Lower lobe of right lung (tissue), 2 donors: ENCODE results near the gene C19orf12. TPM values are rescaled to one million over a fixed set of nuclear protein-coding genes. Genes with fewer than 3 reads are reported as not detected.
"Not testable (repeated sequence)": the region's sequence is repeated elsewhere in the genome, so short reads cannot be mapped to it uniquely, and the experiment has no call there.

Source experiments
- ATAC-seq, 2 donors: fragments of 200-7000 bp; cut with Tn5 transposase; one replicate each; pipeline ENCODE4 v1.9.1; 2020 to 2022; ENCODE audit warnings: mild to moderate bottlenecking in 2 of 2, moderate library complexity in 2 of 2
- DNase-seq: peaks from one replicate; pipeline ENCODE4 v3.0.0-alpha.2; 2020
- H3K27ac ChIP-seq: fragments of 200-600 bp; one replicate; pipeline ENCODE4 v1.8.0; 2022
- H3K27me3 ChIP-seq: fragments of 200-600 bp; one replicate; pipeline ENCODE4 v1.8.0; 2022; ENCODE audit warnings: low read depth
- H3K36me3 ChIP-seq: fragments of 200-600 bp; one replicate; pipeline ENCODE4 v1.8.0; 2022; ENCODE audit warnings: mild to moderate bottlenecking
- H3K4me1 ChIP-seq: fragments of 200-600 bp; one replicate; pipeline ENCODE4 v1.8.0; 2022
- H3K4me3 ChIP-seq: fragments of 200-600 bp; one replicate; pipeline ENCODE4 v1.8.0; 2022; ENCODE audit warnings: mild to moderate bottlenecking
- H3K9me3 ChIP-seq: fragments of 200-600 bp; one replicate; pipeline ENCODE4 v1.8.0; 2022
- CTCF ChIP-seq: fragments of 200-600 bp; IDR thresholded peaks from one replicate; pipeline ENCODE4 v1.8.0; 2022; ENCODE audit warnings: antibody characterized with exemption, mild to moderate bottlenecking
- intact Hi-C: fragments of 100-400 bp; cut with DNase I; formaldehyde crosslinking; loops from one replicate; pipeline ENCODE4 v1.11.0; 2022
- total RNA-seq: library from RNA; stranded (reverse); fragmentation: NEBNext Ultra II Directional; extraction: Animal tissue kit (Norgen Biotek cat#: 25700); gene quantifications from one replicate; pipeline ENCODE4 v1.2.1, GENCODE V29; 2021
- donor health status: DM: no; HTN: yes; CAD: no; lungs with severe emphysema.

The C19orf12 gene
- total RNA-seq, 1 donor from 2014 or later, result 19.2 TPM

DNA sequence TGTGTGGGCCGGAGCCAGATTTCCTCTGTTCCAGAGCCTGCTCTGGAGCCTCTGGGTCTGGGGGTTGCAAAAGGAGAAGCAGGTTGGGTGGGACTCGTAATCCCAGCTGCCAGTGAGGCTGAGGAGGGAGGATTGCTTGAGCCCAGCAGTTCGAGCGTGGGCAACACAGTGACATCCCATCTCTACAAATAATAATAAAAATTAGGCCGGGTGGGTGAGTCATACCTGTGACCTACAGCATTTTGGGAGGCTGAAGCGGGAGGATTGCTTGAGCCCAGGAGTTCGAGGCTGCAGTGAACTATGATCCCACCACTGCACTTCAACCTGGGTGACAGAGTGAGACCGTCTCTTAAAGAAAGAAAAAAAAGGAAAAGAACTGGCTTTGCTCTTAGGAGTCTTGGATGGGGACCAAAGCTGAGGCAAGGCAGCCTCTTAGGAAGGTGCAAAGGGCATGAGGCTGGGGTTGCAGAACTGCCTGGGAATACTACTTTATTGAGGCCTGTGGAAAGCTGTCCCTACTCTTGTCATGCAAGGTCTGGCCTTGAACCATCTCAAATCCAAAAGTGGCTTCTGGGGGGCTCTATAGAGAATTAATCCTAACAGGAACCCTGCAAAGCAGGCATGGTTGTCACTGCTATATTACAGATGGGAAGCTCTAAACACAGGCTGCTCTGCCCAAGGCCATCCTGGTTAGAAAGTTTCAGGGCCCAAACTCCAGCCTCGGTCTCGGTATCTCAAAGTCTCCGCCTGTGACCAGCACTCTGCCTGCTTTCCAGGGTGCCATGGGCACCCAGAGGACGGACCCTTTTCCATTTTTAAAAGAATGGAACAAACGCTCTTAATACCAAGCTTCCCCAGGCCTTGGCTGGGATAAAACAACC, 880 bp upstream of the C19orf12 start:
- H3K36me3 ChIP-seq, result no peaks in the 10 kb centered on the region
- DNase-seq, result no peak
- H3K4me1 ChIP-seq, result peaks cover 32% of the 10 kb centered on the region
- peak in 1 of 2 donors; percentile 36 for ATAC-seq
- H3K4me3 ChIP-seq, result peak overlapping the region; percentile 88
- peak overlapping the region; percentile 97 for H3K27ac ChIP-seq
- no peaks in the 10 kb centered on the region for H3K27me3 ChIP-seq
- intact Hi-C loops, result loop anchor here (10.0 kb wide), 1 partner anchor 101 kb away; no protein-coding TSS in a partner anchor
- no peaks in the 10 kb centered on the region for H3K9me3 ChIP-seq
- TF ChIP-seq CTCF, result no peak

- H3K4me1 ChIP-seq, result peaks cover 32% of the 10 kb centered on the region
Observed at GRCh38 chr19:29714371-29714952, 599 bp downstream of the C19orf12 start.

GRCh38 chr19:29712744-29713516, 2.1 kb downstream of the C19orf12 start:
- no peaks in the 10 kb centered on the region for H3K9me3 ChIP-seq
- H3K27ac ChIP-seq, result no peak overlapping the region
- no peak for TF ChIP-seq CTCF
- intact Hi-C loops, result loop anchor here (10.0 kb wide), 1 partner anchor 98 kb away; no protein-coding TSS in a partner anchor
- H3K4me3 ChIP-seq, result no peak overlapping the region
- no peaks in the 10 kb centered on the region for H3K27me3 ChIP-seq
- peaks cover 8% of the 10 kb centered on the region for H3K36me3 ChIP-seq
- ATAC-seq, result no peak
- DNase-seq, result no peak
- peaks cover 32% of the 10 kb centered on the region for H3K4me1 ChIP-seq

More at GRCh38 chr19:29714371-29714952, 599 bp downstream of the C19orf12 start:
- H3K9me3 ChIP-seq, result no peaks in the 10 kb centered on the region
- ATAC-seq (peak; percentile 39 to 41), DNase-seq (no peak)
- intact Hi-C loops, result loop anchor here (10.0 kb wide), 1 partner anchor 100 kb away; no protein-coding TSS in a partner anchor
- H3K27me3 ChIP-seq, result no peaks in the 10 kb centered on the region
- H3K36me3 ChIP-seq, result no peaks in the 10 kb centered on the region
- H3K4me3 ChIP-seq, result peak overlapping the region; percentile 88
- TF ChIP-seq CTCF, result no peak
- H3K27ac ChIP-seq, result peak overlapping the region; percentile 97

DNA sequence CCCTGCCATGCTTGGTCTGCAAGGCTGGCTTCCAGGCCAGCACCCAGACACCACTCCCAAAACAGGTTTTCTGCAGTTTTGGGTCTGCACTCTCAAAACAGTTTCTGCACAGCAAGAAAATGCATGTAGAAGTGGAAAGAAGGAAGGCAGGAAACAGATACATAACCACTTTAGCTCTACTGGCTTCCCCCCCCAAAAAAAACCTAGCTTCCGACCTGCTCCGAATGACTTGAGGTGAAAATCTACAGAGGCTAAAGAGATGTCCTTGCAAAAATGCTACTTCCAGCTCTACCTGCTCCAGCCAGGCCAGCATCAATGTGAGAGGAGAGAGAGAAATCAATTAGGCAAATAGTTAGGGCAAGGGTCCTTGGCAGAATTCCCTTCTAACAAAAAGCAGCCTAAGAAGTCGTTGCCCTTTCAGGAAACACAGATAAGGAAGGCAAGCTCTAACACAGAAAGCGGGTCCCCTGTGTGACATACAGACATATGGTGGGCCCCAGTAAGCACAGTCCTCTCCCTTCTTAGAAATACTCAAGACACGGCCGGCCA, 3.4 kb downstream of the C19orf12 start:
- Histone ChIP-seq H3K36me3 (peaks cover 20% of the 10 kb centered on the region), H3K9me3 (no peaks in the 10 kb centered on the region), H3K27me3 (no peaks in the 10 kb centered on the region), H3K27ac (no peak overlapping the region), H3K4me3 (no peak overlapping the region), H3K4me1 (peaks cover 32% of the 10 kb centered on the region)
- no peak for TF ChIP-seq CTCF
- DNase-seq (no peak), ATAC-seq (no peak)
- intact Hi-C loops, result loop anchor here (10.0 kb wide), 1 partner anchor 97 kb away; no protein-coding TSS in a partner anchor

DNA sequence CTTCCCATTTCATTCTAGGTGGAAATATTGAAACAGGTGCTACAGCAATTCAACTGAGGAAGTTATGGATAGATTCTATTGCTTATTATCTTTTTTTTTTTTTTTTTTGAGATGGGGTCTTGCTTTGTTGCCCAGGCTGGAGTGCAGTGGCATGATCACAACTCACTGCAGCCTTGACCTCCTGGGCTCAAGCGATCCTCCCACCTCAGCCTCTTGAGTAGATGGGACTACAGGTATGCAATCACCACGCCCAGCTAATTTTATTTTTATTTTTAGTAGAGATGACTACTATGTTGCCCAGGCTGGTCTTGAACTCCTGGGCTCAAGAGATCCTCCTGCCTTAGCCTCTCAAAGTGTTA, 5.6 kb downstream of the C19orf12 start:
- DNase-seq, H3K27me3 ChIP-seq, H3K4me3 ChIP-seq, H3K27ac ChIP-seq, H3K9me3 ChIP-seq, intact Hi-C loops, ATAC-seq: not testable (repeated sequence)
- H3K36me3 ChIP-seq, result peaks cover 43% of the 10 kb centered on the region
- peaks cover 22% of the 10 kb centered on the region for H3K4me1 ChIP-seq
